HG03457 (cell line): ENCODE results near the gene PXN.

Source experiments
- ATAC-seq: cut with Tn5 transposase; IDR thresholded peaks from one replicate; pipeline ENCODE4 v1.9.1; 2021; ENCODE audit warnings: moderate number of reproducible peaks; ENCODE audit not compliant: unreplicated experiment

Gene PXN

GRCh38 chr12:120181991-120182631, 83.4 kb downstream of the PXN start:
- no peak for ATAC-seq

- no peak for ATAC-seq
Observed at GRCh38 chr12:120180975-120181374, 84.6 kb downstream of the PXN start.

- no peak for ATAC-seq
Observed at GRCh38 chr12:120175537-120175936, 90.0 kb downstream of the PXN start.

GRCh38 chr12:120175062-120175461, 90.5 kb downstream of the PXN start:
- ATAC-seq: no peak

- no peak for ATAC-seq
Observed at GRCh38 chr12:120172053-120172452, 93.5 kb downstream of the PXN start.

- no peak for ATAC-seq
Observed at GRCh38 chr12:120170631-120171030, 94.9 kb downstream of the PXN start.

GRCh38 chr12:120169946-120170345, 95.6 kb downstream of the PXN start:
- ATAC-seq: no peak

DNA sequence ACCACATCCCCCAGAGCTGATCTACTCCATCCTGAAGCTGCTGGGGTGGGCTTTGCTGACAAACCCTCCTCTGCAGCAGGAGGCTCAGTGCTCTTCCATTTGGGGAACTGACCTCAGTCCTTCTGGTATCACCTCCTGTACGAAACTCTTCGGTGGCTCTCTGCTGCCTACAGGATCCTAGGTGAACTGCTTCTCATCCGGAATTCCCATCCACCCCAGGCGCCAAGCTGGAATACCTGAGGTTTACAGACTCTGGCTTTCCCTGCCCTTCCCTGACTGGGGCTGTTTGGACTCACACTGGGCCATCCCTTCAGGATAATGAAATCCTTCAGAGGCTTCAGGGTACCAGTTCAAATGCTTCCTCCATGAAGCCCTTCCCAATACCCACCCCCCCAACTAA, 97.2 kb downstream of the PXN start:
- no peak for ATAC-seq

DNA sequence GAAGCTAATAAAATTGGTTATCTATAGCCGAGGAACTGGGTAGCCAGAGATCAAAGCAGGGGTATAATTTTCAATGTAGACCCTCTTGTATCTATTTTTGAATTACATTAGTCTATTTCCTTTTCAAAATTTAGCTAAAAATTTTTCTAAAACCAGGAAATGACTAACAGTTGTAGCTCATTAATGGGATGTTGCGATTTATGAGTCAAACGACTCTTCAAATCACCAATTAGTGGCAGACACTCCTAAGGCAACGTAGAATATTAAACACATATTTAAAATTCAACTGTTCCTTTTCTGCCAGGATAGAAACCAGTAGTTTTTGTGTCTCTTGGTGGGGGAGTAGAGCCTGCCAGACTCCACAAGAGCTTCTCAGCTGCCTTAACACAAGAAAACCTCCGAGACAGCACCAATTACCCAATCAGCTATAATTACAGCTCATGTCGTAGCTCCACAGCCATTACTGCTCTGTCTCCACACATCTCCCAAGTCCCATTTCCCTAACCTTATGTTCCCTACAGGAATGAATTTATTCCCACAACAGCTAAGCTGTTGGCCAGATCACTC, 97.9 kb downstream of the PXN start:
- no peak for ATAC-seq

DNA sequence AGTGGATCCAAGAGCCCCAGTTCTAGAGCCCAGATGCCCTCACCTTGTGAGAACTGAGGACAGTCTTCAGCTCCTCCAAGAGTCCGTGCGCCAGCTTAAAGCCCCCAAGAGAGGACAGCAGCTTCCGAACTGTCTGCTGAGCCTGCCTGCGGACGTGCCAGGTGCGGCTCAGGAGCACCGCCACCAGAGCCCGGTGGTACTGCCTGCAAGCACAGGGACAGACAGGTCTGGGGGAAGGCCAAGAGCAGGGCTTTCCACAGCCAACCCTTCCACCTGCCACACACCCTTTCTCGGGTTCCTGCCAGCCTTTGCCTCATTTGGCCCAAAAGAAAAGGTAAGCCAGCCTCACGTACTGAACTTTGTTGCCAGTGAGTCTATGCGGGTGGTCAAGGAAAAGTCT, 101.2 kb downstream of the PXN start:
- ATAC-seq: no peak

DNA sequence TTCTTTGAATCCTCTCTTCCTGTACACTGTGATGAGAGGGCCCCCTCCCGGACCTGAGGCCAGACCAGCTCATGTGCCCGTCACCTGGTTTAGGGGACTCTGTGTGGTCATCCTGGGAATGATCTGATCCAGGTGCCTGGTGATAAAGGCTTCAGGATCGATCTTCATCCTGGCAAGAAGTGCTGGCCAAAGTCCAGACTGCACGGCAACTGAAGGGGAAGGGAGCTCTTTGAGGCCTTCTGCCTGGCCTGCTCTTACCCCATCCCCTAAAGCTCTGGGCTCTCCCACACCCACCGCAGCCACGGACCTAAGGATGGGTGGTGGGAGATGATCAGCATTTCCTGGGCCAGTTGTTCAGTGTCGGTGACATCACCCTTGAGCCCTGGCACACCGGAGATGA, 102.8 kb downstream of the PXN start:
- ATAC-seq: no peak

DNA sequence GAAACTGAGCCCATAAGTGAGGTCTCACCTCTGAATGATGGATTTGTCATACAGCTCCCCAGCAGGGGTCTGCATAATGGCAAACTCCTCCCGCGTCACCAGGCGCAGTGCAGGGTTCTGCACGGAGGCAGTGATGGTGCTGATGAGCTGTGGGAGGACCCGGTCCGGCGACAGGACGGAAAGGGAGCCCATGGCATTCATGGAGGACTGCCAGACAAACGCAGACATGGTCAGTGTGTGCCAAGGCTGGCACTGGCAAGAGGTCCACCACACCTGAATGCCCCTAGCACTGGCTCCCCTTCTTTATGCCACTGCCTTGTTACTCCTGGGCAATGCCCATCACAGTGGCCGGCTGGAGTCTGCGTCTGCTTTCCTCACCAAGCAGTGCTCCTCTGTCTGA, 103.7 kb downstream of the PXN start:
- ATAC-seq: no peak
